NCI-H128 (cell line): ENCODE results near the gene RAP2C.
"Not testable (repeated sequence)": the region's sequence is repeated elsewhere in the genome, so short reads cannot be mapped to it uniquely, and the experiment has no call there.

Experiments
- DNase-seq: peaks from one replicate; lab custom pipeline; 2025; ENCODE audit not compliant: unreplicated experiment; lab: John Stamatoyannopoulos, UW

RAP2C gene

GRCh38 chrX:132200976-132201375 lies 18.3 kb downstream of the RAP2C start:
- DNase-seq, result no peak

- no peak for DNase-seq
These were observed 19.3 kb downstream of the RAP2C start for GRCh38 chrX:132199941-132200340.

GRCh38 chrX:132193872-132194574 lies 25.2 kb downstream of the RAP2C start:
- DNase-seq, result no peak

- DNase-seq, result no peak
These were observed 27.3 kb downstream of the RAP2C start for GRCh38 chrX:132191938-132192337.

GRCh38 chrX:132188175-132188574 lies 31.1 kb downstream of the RAP2C start:
- DNase-seq, result no peak

GRCh38 chrX:132187451-132187850 lies 31.8 kb downstream of the RAP2C start:
- no peak for DNase-seq

- DNase-seq, result no peak
These were observed 34.4 kb downstream of the RAP2C start for GRCh38 chrX:132184871-132185270.

GRCh38 chrX:132181364-132181763 lies 37.9 kb downstream of the RAP2C start:
- no peak for DNase-seq

GRCh38 chrX:132180929-132181328 lies 38.3 kb downstream of the RAP2C start:
- DNase-seq, result no peak

- DNase-seq, result no peak
These were observed 45.6 kb downstream of the RAP2C start for GRCh38 chrX:132173647-132174046.

GRCh38 chrX:132171881-132172280 lies 47.4 kb downstream of the RAP2C start:
- DNase-seq, result no peak

GRCh38 chrX:132171478-132171877 lies 47.8 kb downstream of the RAP2C start:
- no peak for DNase-seq

- DNase-seq, result no peak
These were observed 49.7 kb downstream of the RAP2C start for GRCh38 chrX:132169554-132169953.

- no peak for DNase-seq
These were observed 53.6 kb downstream of the RAP2C start for GRCh38 chrX:132165651-132166050.

- DNase-seq, result no peak
These were observed 54.2 kb downstream of the RAP2C start for GRCh38 chrX:132165005-132165404.

GRCh38 chrX:132163094-132163493 lies 56.2 kb downstream of the RAP2C start:
- DNase-seq, result not testable (repeated sequence)

- no peak for DNase-seq
These were observed 66.1 kb downstream of the RAP2C start for GRCh38 chrX:132153166-132153565.
